ENCODE measurements around the gene PAK1.

Gene PAK1

GRCh38 chr11:77515063-77515462 is 41.2 kb upstream of the PAK1 start:
- Histone ChIP-seq H3K27me3 (ENCODE audit: insufficient read depth, poor library complexity, severe bottlenecking) (no peaks in the 10 kb centered on the region), H3K4me3 (replicated peaks; ENCODE audit: insufficient read depth, low read length) (no peak overlapping the region), H3K27ac (replicated peaks) (no peak overlapping the region)
- no peak for DNase-seq (ENCODE audit: low read depth in 1 of 2, low spot score in 1 of 2)
- TF ChIP-seq SPI1 (IDR thresholded peaks at IDR 0.05; ENCODE audit: borderline replicate concordance, low read depth) (no peak), GABPA (IDR thresholded peaks at IDR 0.05; ENCODE audit: low read depth) (no peak), CTCF (IDR thresholded peaks at IDR 0.05; ENCODE audit: insufficient read depth, low read length) (no peak), POLR2AphosphoS5 (IDR thresholded peaks at IDR 0.05; ENCODE audit: low read depth) (no peak), REST (IDR thresholded peaks at IDR 0.05; ENCODE audit: insufficient replicate concordance, low read depth) (no peak)

GRCh38 chr11:77512092-77512491 is 38.2 kb upstream of the PAK1 start:
- peak; percentile 93 to 97 for DNase-seq (ENCODE audit: low read depth in 1 of 2, low spot score in 1 of 2)
- H3K27me3 ChIP-seq (ENCODE audit: insufficient read depth, poor library complexity, severe bottlenecking): no peaks in the 10 kb centered on the region
- H3K4me3 ChIP-seq (replicated peaks; ENCODE audit: insufficient read depth, low read length): no peak overlapping the region
- H3K27ac ChIP-seq (replicated peaks): peak overlapping the region; percentile 70
- no peak for TF ChIP-seq REST (IDR thresholded peaks at IDR 0.05; ENCODE audit: insufficient replicate concordance, low read depth)
- peak; percentile 95 for TF ChIP-seq POLR2AphosphoS5 (IDR thresholded peaks at IDR 0.05; ENCODE audit: low read depth)
- peak; percentile 95 for TF ChIP-seq SPI1 (IDR thresholded peaks at IDR 0.05; ENCODE audit: borderline replicate concordance, low read depth)
- no peak for TF ChIP-seq CTCF (IDR thresholded peaks at IDR 0.05; ENCODE audit: insufficient read depth, low read length)
- peak; percentile 49; the same call in 1 of the 2 replicates for TF ChIP-seq GABPA (IDR thresholded peaks at IDR 0.05; ENCODE audit: low read depth)

GRCh38 chr11:77510851-77511250 is 37.0 kb upstream of the PAK1 start:
- H3K27me3 ChIP-seq (ENCODE audit: insufficient read depth, poor library complexity, severe bottlenecking): no peaks in the 10 kb centered on the region
- no peak overlapping the region for H3K4me3 ChIP-seq (replicated peaks; ENCODE audit: insufficient read depth, low read length)
- peak overlapping the region; percentile 70 for H3K27ac ChIP-seq (replicated peaks)
- no peak for DNase-seq (ENCODE audit: low read depth in 1 of 2, low spot score in 1 of 2)
- TF ChIP-seq REST (IDR thresholded peaks at IDR 0.05; ENCODE audit: insufficient replicate concordance, low read depth): no peak
- TF ChIP-seq POLR2AphosphoS5 (IDR thresholded peaks at IDR 0.05; ENCODE audit: low read depth): no peak
- no peak for TF ChIP-seq GABPA (IDR thresholded peaks at IDR 0.05; ENCODE audit: low read depth)
- TF ChIP-seq CTCF (IDR thresholded peaks at IDR 0.05; ENCODE audit: insufficient read depth, low read length): no peak
- TF ChIP-seq SPI1 (IDR thresholded peaks at IDR 0.05; ENCODE audit: borderline replicate concordance, low read depth): no peak
